ENCODE measurements around the gene OR52K1.
A peak's percentile ranks its signal among the peaks of the same experiment; 100 is the strongest.
"Not testable (repeated sequence)": the region's sequence is repeated elsewhere in the genome, so short reads cannot be mapped to it uniquely, and the experiment has no call there.

Gene OR52K1

DNA sequence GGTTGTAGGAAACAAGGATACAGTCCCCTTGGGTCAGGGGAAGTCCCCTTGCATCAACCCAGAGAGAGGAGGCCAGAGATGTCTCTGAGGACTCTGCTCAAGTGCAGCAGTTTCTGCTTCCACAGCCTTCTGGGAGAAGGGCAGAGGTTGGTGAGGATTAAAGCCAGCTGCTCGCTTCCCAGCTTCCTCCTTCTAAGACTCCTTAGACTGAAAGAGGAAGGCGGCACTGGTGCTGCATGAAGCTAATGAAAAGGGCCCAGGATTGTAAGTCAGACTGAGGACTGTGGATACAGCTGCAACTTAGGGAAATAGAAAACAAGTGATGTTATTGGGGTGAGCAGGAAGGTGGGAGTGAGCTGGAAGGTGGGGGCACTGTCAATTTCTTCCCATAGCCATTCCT is at the start of gene OR52K1:
Gene OR52K1, plus strand, starts transcription at position 202 of the 400 bp plus-strand sequence. CDS start 6,255 bp downstream, outside the sequence.
- DNase-seq = no peak

DNA sequence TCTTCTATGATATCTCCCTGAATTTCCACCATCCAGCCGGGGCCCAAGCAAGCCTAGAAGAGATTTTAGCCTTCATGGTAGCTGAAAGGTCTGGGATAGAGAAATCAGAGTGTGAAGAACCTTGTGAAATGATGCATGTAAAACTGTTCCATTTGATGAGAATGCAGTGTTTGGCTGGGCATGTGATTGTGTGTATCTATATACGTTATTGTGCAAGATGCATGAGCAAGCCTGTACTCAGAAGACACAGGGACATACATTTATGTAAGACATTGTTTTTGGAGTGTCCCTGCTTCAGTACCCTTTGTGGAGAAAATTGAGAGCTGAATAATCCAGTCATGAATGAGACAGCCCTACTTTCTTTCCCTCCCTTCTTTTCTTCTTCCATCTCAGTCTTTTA is 48.6 kb upstream of the OR52K1 start:
- no peak for DNase-seq

DNA sequence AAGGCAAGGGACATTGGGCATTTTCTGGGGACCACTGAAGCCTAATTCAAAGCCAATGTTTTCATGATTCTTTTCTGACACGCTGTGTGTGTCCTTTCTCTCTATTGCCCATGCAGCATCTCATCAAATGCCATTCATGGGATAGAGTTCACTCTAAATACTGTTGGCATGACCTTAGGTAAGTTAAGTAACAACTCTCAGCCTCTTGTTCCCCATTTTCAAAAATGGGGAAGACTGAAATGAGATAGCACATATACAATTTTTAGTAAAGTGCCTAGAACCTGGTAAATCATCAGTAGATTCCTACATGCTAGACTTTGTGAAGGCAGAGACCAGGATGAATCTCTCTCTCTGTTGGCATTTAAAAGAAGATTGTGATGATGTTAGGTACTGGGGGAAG is 46.0 kb upstream of the OR52K1 start:
- DNase-seq = no peak

DNA sequence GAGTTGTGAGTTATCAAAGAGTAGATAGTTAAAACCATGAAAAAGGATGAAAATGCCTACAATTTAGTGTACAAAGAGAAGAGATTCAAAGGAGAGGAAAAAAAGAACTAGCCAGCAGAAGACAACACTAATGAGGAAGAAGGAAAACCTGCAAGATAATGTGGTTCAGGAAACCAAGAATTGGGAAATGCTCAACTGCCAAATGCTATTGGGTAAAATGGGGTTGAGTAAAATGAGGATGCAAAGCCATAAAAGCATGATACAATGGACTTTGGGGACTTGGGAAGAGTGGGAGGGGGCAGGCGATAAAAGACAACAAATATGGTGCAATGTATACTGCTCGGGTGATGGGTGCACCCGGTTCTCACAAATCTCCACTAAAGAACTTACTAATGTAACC is 40.9 kb upstream of the OR52K1 start:
- DNase-seq = no peak

DNA sequence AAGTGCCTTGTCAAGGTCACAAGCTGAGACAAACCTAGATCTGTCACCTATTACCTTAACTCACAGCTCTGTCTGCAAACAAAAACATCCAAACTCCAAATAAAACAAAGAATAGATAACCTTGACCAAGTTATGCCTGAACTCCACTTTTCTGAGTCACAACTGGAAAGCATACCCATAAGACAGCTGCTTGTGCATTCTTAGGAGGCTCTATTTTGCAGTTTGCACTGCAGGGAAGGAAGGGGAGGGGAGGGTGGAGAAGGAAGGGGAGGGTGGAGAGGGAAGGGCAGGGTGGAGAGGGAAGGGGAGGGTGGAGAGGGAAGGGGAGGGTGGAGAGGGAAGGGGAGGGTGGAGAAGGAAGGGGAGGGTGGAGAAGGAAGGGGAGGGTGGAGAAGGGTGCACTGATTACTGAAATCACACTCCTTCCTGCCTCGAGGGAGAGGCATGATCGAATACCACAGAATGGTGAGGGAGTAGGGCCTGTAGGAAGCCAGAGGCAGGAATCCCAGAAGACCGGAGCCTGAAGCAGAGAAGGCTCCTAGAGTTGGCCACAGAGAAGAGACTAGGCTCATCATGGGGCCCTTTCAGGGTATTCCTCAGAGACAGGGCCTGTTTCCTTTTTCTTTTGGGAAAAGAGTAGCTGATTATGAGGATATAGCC is 39.1 kb upstream of the OR52K1 start:
- DNase-seq = no peak

DNA sequence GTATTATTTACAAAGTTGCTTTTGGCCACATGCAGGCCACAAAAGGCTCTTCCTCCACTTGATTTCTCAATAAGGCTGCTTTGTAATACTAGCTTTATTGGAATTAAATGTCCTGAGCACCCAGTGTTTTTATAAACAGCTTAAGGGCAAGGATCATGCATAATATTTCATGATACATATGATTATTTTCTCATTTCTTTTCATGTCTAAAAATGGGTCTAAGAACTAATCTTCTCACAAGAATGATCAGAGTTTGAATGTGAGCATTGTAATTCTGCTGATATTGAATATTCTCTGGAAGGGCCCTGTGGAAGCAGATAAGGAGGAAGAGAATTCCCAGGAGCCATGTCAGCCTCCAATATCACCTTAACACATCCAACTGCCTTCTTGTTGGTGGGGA is 33.5 kb upstream of the OR52K1 start, which contains the start of gene OR52K2:
Gene OR52K2, plus strand, starts transcription at position 301 of the 400 bp plus-strand sequence. Its CDS starts 45 bp downstream, at position 346.
- no peak for DNase-seq

DNA sequence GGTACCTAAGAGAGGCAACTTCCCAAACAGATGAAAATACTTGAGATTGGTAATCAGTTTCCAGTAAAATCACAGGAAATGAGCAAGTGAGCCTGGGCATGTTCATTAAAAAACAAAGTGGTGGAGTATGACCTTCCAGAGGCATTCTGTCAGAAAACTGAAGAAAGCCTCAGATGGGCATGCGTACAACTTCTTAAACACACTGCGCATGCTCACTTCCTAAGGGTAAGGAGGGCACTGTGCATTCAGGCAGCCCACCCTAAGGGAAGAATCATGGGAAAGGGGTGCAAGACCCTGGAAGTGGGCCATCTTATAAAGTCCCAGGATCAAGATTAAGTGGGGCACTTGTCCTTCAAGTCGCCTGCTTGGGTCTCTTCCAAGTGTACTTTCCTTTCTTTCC is 29.3 kb upstream of the OR52K1 start:
- DNase-seq = no peak

DNA sequence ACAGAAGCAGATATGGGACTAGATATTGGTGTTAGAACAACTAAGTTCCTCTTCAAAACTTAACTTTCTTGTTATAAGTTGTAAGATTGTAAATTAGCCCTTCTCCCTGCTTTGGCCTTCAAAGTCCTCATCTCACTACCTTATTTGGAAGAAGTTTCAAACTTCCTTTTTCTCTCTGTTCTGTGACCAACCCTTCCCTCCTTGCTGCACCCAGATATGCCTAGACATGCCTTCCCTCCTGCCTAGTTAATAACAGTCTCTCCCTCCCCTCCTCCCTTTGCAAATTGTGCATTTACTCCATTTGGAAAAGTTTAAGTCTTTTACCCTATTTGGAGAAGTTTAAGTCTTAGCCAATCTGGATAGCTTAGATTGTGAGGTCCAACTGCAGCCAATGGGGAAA is 28.4 kb upstream of the OR52K1 start:
- no peak for DNase-seq

DNA sequence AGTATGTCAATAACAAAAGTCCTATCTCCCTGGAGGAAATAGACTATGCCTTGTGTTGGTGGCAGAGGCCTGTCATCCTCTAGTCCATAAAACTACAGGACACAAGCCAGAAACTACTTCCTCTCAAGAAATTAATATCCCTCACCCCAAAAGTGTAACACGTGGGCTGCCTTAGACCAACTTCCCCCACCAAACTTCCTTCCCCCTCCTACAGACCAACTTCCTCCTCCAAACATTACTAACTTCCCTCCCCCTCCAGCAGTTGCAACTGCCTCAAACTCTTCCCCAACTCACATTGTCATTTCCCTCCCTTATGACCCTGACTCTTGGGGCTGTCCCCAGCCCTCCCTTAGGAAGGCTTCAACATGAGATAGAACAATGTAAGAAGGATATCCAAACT is 27.0 kb upstream of the OR52K1 start:
- DNase-seq = no peak

DNA sequence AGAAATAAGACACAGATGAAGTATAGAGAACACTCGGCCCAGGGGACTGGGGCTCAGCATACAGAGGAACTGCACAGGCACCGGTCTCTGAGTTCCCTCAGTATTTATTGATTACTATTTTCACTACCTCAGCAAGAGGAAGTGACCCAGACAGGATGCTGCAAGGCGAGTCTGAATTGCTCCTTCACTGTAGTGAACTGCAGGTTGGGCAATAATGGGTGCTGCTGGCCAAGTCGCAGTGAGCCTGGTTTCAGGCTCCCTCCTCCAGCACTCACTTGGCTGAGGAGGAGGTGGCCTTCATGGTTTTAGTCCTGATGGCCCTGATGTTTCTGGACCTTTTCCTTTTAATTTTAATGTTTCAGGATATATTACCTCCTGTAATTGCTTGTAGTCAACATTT is 22.9 kb upstream of the OR52K1 start:
- no peak for DNase-seq

DNA sequence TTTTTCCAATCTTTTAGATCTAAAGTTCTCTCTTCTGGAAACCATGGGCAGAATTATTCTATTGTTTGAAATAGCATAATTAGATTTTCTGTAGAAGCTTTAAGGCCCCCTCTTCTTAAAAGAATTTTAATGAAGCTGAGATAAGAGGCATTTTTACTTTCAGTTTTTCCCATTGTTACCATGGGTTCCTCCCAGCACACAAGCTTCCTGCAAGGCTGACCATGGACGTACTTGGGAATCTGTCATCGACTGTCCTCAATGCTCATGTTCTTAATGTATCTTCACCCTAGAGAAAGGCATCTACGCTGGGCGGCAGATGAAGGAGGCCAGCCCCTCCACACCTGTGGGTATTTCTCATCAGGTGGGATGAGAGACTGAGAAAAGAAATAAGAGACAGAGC is 22.3 kb upstream of the OR52K1 start:
- no peak for DNase-seq

DNA sequence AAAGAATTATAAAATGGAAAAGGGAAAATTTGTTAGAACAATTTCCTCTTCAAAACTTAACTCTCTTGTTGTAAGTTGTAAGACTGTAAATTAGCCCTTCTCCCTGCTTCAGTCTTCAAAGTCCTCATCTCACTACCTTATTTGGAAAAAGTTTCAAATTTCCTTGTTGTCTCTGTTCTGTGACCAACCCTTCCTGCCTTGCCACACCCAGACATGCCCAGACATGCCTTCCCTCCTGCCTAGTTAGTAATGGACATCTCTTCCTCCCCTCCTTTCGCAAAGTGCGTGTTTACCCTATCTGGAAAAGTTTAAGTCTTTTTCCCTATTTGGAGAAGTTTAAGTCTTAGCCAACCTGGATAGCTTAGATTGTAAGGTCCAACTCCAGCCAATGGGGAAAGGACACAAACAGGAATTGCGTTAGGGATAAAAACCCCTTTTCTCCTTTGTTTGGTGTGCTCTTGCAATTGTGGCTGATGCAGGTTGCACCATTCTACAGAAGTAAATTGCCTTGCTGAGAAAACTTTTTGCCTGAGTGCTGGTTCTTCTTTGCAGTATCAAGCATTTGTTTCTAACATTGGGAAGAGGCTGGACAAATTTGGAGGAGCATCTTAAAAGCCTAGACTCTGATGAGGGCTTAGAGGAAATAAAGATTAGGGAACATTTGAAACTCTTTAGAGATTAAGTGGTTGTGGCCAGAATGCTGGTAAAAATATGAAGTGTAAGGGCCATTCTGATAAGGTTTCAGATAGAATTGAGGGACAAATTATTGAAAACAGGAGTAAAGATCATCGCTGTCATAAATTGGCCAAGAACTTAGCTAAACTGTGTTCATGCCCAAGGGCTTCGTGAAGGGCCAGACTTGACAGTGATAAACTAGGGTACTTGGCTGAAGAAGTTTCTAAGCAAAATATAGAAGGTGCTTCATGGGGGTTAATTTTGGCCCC is 18.0 kb upstream of the OR52K1 start:
- DNase-seq = peak in 1 of 3 experiments; percentile 17

DNA sequence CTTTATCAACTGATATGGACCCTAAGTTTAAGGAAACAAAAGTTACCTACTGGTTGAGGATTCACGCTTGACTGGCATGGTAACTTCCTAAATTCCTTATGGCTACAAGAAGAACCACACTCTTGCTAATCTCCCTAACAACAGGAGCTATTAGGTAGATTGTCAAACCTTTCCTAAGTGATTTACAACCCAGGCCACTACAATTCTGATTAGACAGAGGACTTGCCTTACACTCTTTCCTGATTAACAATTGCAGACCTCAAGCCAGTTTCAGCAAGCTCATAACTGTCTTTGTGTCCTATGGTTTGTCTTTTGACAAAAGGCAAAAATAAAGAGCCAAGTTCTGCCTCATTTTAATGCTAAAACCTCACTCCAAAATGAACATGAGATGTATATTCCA is 17.0 kb upstream of the OR52K1 start:
- DNase-seq = no peak

DNA sequence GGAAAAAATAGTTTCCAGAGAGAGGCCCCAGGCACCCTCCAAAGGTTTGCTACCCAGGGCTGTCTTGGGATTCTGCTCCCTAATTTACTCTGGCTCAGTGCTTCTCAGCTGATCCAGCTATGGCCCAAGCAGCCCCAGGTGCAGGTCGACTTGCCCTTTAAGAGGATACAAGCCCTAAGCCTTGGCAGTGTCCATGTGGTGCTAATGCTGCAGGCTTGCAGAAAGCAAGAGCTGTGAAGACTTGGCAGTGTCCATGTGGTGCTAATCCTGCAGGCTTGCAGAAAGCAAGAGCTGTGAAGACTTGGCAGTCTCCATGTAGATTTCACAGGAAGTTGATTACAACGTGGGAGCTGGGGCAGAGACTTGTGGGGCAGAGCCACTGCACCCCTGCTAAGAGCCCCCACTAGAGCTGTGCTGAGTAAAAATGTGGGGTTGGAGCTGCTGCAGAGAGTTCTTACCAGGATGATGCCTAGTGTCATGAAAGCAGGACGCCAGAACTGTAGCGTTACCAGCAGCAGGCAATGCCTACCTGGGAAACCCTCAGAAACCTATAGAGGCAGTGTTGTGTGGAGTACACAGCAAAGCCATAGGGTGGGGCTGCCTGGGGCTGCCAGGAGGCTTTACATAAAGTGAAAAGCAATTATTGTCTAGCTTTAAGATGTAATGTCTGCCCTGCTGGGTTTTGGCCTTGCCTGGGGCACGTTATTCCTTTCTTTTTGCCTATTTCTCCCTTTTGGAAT is 16.1 kb upstream of the OR52K1 start:
- DNase-seq = no peak

DNA sequence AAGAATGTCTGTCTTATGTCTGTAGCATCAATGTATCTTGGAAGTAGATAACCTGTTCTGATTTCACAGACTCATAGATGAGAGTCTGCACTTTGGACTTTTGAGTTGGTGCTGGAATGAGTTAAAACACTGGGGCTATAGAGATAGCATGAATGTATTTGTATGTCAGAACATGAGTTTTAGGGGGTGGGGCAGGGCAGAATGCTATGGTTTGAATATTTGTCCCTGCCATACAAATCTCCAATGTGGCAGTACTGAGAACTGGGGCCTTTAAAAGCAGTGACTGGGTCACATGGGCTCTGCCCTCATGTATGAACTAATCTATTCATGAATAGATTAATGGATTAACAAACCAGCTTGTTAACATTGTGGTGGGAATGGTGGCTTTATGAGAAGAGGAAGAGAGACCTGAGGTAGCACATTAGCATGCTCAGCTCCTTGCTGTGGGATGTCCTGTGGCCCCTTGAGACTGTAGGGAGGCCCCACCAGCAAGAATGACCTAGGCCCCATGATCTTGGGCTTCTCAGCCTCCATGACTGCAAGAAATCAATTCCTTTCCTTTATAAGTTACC is 15.5 kb upstream of the OR52K1 start:
- DNase-seq = no peak

DNA sequence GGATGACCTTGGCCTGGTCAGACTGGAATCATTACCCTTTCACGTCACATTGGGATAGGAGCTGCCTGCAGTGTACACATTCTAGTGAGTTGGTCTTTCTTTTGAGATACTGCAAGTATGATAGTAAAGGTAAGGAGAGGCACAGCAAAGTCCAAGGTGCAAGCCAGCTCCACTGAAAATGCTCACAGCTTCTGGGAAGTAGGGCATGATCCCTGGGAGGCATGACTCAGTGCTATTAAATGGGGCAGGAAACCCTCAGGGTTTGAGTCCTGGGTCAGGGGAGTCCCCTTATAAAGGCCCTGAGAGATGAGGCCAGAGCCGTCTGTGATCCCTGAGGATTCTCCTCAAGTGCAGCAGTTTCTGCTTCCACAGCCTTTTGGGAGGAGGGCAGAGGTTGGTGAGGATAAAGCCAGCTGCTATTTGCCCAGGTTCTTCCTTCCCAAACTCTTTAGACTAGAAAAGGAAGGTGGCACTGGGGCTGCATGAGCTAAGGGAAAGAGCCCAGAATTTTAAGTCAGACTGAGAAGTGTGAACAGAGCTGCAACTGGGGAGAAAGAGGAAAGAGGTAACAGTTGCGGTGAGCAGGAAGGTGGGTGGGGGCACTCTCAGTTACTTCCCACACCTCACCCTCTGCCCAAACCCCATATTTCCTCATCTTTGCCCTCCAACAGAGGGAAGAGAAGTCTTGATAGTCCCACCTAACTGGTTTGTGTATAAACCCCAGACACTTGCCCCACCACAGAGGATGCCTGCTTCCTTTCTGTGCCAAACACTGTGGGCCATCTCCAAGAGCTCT is 14.4 kb upstream of the OR52K1 start:
- DNase-seq = no peak

DNA sequence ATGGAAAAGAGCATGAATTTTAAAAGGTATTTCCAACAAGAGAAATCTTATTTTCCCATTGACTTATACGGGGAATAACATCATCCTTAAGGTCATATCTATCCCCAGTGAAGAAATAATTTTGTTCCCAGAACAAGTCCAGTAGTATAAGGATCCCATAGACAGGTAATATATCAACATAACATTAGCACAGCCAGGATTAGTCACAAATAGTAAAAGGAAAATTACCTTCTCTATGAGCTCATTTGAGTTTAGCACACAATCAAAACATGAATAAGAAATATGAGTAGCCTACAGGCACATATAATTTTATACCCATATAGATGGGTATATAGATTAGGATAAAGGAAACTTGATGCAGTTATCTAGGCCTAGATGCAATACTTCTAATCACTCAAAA is 2.8 kb upstream of the OR52K1 start:
- DNase-seq = no peak

DNA sequence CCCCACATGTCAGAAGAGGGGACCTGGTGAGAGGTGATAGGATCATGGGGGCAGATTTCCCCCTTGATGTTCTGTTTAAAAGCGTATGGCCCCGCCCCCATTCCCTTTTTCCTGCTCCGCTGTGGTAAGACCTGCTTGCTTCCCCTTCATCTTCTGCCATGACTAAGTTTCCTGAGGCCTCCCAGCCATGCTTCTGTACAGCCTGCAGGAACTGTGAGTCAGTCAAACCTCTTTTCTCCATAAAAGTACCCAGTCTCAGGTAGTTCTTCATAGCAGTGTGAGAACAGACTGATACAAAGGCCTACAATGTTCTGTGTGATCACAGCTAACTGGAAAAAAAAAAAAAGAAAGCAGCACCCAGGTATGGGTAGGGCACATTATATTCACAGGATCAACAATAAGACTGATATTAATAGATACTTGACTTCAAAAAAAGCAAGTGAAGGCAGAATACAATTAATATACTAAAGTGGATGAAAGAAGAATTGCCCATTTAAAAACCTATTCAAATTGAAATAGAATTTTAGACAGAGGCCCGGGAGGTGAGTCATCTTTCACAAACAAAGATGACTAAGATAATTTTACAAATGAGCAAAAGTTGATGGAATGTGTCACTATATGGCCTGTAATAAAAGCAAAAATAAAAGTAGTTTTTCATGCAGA is 1.7 kb upstream of the OR52K1 start:
- DNase-seq = no peak

DNA sequence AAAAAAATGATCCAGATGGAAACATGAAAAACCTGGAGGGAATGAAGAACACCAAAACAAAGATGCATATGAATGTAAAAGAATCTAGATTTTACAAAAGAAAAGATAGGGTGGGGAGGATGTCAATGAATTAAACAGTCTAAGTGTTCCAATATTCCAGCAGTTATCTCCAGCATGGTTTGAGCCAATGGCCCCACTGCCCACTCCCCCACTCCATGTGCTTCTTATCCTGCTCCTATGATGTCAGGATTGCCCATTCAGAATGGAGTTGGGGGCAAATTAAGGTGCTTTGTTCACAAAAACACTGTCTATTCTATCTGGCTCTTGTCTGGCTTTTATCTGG is 1.2 kb upstream of the OR52K1 start:
- no peak for DNase-seq

DNA sequence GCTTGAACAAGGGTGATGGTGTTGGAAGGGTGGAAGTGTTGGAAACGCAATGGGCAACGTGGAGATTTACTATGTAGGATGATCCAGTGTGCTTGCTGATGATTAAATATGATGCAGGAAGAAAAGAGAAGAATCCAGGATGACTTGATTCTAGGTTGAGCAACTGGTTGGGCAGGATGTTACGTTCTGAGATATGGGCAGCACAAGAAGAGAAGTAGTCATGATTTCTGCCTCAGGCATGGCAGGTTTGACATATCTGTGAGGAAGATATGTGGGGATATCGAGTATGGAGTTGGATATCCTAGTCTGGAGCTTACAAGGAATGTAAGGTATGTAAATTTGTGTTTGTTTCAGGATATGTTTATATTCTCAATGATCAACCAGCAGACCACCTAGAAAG is 1.9 kb downstream of the OR52K1 start:
- no peak for DNase-seq

DNA sequence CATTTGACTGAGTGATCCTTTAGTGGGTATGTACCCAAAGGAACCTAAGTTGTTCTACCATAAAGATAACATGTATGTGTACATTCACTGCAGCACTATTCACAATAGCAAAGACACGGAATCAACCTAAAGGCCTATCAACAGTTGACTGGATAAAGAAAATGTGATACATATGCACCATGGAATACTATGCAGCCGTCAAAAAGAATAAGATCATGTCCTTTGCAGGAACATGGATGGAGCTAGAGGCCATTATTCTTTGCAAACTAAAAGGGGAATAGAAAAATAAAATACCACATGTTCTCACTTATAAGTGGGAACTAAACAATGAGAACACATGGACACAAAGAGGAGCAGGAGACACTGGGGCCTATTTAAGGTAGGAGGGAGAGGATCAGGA is 9.0 kb downstream of the OR52K1 start:
- DNase-seq = not testable (repeated sequence)

Data from NCI-H1417 (cell line).